ENCODE measurements around the gene NDUFB7. TPM values are rescaled to one million over a fixed set of nuclear protein-coding genes. Genes with fewer than 3 reads are reported as not detected.

Gene NDUFB7
- total RNA-seq, 2 donors from 2014 or later: 507 to 534 TPM

DNA sequence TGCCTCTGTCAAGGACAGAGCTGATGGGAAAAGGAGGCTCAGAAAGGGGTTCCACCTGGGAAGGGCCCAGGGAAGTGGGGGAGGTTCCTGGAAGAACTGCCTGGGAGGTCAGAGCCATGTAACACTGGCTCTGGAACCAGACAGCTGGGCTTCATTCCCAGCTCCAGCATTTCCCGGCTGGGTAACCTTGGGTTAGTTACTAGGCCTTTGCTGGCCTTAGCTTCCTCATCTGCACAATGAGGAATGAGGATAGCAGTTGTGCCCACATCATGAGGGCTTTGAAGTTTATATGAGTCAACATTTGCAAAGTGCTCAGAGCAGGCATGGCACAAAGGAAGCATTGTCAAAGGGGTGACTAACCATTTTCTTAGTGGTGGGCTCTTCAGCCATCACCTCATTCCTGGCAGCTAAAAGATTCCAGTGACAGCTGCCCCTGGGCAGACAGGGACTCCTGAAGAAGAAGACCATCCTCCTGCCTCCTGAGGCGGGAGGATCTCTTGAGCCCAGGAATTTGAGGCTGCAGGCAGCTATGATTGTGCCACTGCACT is 51.9 kb downstream of the NDUFB7 start:
- no peaks in the 10 kb centered on the region for H3K9me3 ChIP-seq
- no peaks in the 10 kb centered on the region for H3K27me3 ChIP-seq (replicated peaks; ENCODE audit: insufficient read depth)
- H3K4me3 ChIP-seq: no peak overlapping the region
- intact Hi-C loops (cut with DNase I): loop anchor here (5.0 kb wide), 1 partner anchor 383 kb away; the partner anchor contains the start of gene ASF1B
- no peak for DNase-seq (ENCODE audit: low spot score)
- peak; percentile 36 for TF ChIP-seq POLR2AphosphoS5 (IDR thresholded peaks at IDR 0.05)
- TF ChIP-seq POLR2A (IDR thresholded peaks at IDR 0.05): no peak
- TF ChIP-seq, protein P1, sequence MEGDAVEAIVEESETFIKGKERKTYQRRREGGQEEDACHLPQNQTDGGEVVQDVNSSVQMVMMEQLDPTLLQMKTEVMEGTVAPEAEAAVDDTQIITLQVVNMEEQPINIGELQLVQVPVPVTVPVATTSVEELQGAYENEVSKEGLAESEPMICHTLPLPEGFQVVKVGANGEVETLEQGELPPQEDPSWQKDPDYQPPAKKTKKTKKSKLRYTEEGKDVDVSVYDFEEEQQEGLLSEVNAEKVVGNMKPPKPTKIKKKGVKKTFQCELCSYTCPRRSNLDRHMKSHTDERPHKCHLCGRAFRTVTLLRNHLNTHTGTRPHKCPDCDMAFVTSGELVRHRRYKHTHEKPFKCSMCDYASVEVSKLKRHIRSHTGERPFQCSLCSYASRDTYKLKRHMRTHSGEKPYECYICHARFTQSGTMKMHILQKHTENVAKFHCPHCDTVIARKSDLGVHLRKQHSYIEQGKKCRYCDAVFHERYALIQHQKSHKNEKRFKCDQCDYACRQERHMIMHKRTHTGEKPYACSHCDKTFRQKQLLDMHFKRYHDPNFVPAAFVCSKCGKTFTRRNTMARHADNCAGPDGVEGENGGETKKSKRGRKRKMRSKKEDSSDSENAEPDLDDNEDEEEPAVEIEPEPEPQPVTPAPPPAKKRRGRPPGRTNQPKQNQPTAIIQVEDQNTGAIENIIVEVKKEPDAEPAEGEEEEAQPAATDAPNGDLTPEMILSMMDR (IDR thresholded peaks at IDR 0.05): no peak
- 29% methylated on average over 2 of the region's 2 CpGs for WGBS
- H3K36me3 ChIP-seq: peaks cover 0 to 5% of the 10 kb centered on the region in 2 donors
- H3K27ac ChIP-seq: peak overlapping the region; percentile 98 to 100
- H3K4me1 ChIP-seq (replicated peaks): peaks cover 9% of the 10 kb centered on the region

DNA sequence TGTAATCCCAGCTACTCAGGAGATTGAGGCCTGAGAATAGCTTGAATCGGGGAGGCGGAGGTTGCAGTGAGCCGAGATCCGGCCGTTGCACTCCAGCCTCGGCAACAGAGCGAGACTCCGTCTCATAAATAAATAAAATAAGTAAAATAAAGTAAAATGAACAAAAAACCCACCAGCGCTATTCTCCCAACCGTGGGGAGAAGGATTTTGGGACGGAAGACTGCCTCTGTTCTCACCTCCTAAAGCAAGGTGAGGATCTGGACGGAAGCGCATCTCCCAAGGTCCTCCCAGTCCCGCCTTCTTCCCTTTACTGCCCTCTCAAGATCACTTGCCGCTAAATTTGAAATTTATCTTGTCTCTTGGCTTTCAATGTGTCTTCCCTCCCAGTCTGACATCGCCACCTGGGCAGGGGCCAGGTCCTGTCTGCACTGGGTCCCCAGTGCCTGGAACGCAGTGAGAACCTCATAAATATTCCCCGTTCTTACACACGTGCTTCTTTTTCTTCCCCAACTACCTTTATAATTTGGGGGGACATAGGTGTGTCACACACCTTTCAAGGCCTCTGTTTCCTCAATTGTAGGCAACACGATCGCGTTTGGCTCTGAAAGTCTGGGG is 52.5 kb downstream of the NDUFB7 start:
- 78% methylated on average over 22 of the region's 22 CpGs for WGBS
- Histone ChIP-seq H3K27ac (peak overlapping the region; percentile 98 to 100), H3K36me3 (peaks cover 0 to 9% of the 10 kb centered on the region in 2 donors), H3K27me3 (replicated peaks; ENCODE audit: insufficient read depth) (no peaks in the 10 kb centered on the region), H3K9me3 (no peaks in the 10 kb centered on the region), H3K4me1 (replicated peaks) (peaks cover 9% of the 10 kb centered on the region), H3K4me3 (no peak overlapping the region)
- intact Hi-C loops (cut with DNase I): loop anchor here (5.0 kb wide), 1 partner anchor 382 kb away; the partner anchor contains the start of gene ASF1B
- DNase-seq (ENCODE audit: low spot score): no peak
- TF ChIP-seq POLR2A (IDR thresholded peaks at IDR 0.05) (no peak), POLR2AphosphoS5 (IDR thresholded peaks at IDR 0.05) (no peak)
- TF ChIP-seq, protein P1 (IDR thresholded peaks at IDR 0.05): no peak

DNA sequence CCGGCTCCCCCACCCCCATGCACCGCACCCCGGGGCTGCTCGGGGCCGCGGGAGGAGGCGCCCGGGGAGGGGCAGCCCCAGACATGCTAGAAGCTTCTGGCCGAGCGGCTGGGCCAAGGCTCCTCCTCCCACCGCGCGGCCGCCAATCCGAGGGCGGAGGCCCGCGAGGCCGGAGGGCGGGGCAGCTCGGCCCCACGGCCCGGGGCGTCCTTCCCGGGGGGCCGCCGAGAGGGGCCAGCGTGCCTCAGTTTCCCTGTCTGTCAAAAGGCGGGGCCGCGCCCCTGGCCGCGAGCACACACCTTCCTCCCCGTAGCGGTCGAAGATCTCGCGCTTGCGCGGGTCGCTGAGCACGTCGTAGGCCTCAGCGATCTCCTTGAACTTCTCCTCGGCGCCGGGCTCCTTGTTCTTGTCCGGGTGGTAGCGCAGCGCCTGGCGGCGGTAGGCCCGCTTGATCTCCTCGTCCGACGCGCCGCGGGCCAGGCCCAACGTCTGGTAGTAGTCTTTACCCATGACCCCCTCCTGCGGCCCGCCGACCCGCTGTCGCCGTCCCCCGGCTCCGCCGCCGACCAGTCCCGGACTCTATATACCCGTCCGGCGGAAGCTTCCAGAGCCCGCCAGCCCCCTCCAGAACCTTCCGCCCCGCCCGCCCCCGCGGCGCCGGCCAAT is 53.9 kb downstream of the NDUFB7 start, which contains the start of gene DNAJB1:
DNAJB1 (minus strand) TSS at position 558 of the 666 bp plus-strand sequence; CDS start at position 510, 48 bp downstream.
- Histone ChIP-seq H3K4me1 (replicated peaks) (peaks cover 9% of the 10 kb centered on the region), H3K36me3 (peaks cover 0 to 9% of the 10 kb centered on the region in 2 donors), H3K4me3 (peak within 1 kb of the TSS; percentile 85 to 98), H3K27ac (peak within 1 kb of the TSS; percentile 100), H3K27me3 (replicated peaks; ENCODE audit: insufficient read depth) (no peaks in the 10 kb centered on the region), H3K9me3 (no peaks in the 10 kb centered on the region)
- intact Hi-C loops (cut with DNase I): loop anchor here (5.0 kb wide), 1 partner anchor 381 kb away; the partner anchor contains the start of gene ASF1B
- TF ChIP-seq POLR2A (IDR thresholded peaks at IDR 0.05) (peak; percentile 91), POLR2AphosphoS5 (IDR thresholded peaks at IDR 0.05) (peak; percentile 90)
- TF ChIP-seq, protein P1 (IDR thresholded peaks at IDR 0.05): no peak
- under 1% methylated on average over 56 of the region's 82 CpGs for WGBS
- DNase-seq (ENCODE audit: low spot score): peak; percentile 83

DNA sequence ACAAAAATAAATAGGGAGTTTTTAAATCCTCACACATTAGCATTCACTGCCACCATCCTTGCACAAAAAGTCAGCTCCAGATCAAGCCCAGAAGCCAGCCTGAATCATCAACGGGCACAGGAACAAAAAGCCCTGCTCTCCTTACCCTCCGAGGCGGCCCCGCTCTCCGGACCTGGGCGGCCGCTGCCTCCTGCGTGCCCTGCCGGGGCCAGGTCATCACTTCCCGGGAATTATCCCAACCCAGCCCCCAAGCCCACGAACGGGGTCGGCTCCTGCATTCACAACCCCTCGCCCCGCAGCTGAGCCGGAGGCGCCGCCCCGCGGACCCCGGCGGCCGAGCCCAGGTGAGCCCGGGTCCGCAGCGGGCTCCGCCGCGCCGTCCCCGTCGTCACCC is 54.4 kb downstream of the NDUFB7 start:
- Histone ChIP-seq H3K4me3 (peak overlapping the region; percentile 85 to 98), H3K27me3 (replicated peaks; ENCODE audit: insufficient read depth) (no peaks in the 10 kb centered on the region), H3K36me3 (peaks cover 0 to 9% of the 10 kb centered on the region in 2 donors), H3K4me1 (replicated peaks) (peaks cover 9% of the 10 kb centered on the region), H3K27ac (peak overlapping the region; percentile 100), H3K9me3 (no peaks in the 10 kb centered on the region)
- 1% methylated on average over 24 of the region's 32 CpGs for WGBS
- no peak for DNase-seq (ENCODE audit: low spot score)
- intact Hi-C loops (cut with DNase I): loop anchor here (5.0 kb wide), 1 partner anchor 380 kb away; the partner anchor contains the start of gene ASF1B
- TF ChIP-seq, protein P1 (IDR thresholded peaks at IDR 0.05): no peak
- TF ChIP-seq POLR2A (IDR thresholded peaks at IDR 0.05) (no peak), POLR2AphosphoS5 (IDR thresholded peaks at IDR 0.05) (no peak)
